Panc1 (cell line): ENCODE data around the gene SLC27A5. TPM values are rescaled to one million over a fixed set of nuclear protein-coding genes. Genes with fewer than 3 reads are reported as not detected.
A peak's percentile ranks its signal among the peaks of the same experiment; 100 is the strongest.

Experiments used
- ATAC-seq: fragments of 200-7000 bp; cut with Tn5 transposase; 2 replicates; pipeline ENCODE4 v1.9.1; 2020; ENCODE audit warnings: mild to moderate bottlenecking, moderate library complexity
- BruUV-seq: library from RNA; stranded (reverse); fragments of 400-500 nt; replicated peaks from 2 replicates; lab custom pipeline; 2021; lab: Mats Ljungman, UMichigan
- CTCF ChIA-PET: fragments of 300-600 bp; sonication (Branson Sonifier 250); formaldehyde crosslinking; loops from one replicate; lab custom pipeline; 2022; ENCODE audit warnings: antibody characterized with exemption; lab: Charles Lee
- POLR2A ChIA-PET: fragments of 300-600 bp; sonication (Branson Sonifier 250); formaldehyde crosslinking; loops from one replicate; lab custom pipeline; 2022; ENCODE audit warnings: antibody characterized with exemption; lab: Charles Lee
- DNase-seq: peaks from one replicate; pipeline ENCODE4 v3.0.0-alpha.2; 2010; ENCODE audit warnings: low read depth, low spot score
- H3K27ac ChIP-seq: 2 replicates; pipeline ENCODE4 v1.5.1; 2011; ENCODE audit warnings: mild to moderate bottlenecking, low read length, inconsistent platforms
- H3K27me3 ChIP-seq: fragments of 200-500 bp; sonication (Bioruptor generic); 2 replicates; pipeline ENCODE4 v1.6.0; 2014; ENCODE audit warnings: low read length, inconsistent platforms; ENCODE audit not compliant: control insufficient read depth, insufficient read depth
- H3K36me3 ChIP-seq: fragments of 200-500 bp; sonication (Bioruptor generic); 2 replicates; pipeline ENCODE4 v1.5.1; 2014; ENCODE audit warnings: inconsistent platforms, mild to moderate bottlenecking, low read length, moderate library complexity; ENCODE audit not compliant: control insufficient read depth, insufficient read depth
- H3K4me1 ChIP-seq: 2 replicates; pipeline ENCODE4 v1.5.1; 2011; ENCODE audit warnings: inconsistent platforms, mild to moderate bottlenecking, low read length, moderate library complexity; ENCODE audit not compliant: control insufficient read depth, insufficient read depth
- H3K4me3 ChIP-seq, 2 experiments: 2 replicates each; pipeline ENCODE4 v1.5.1; 2011 to 2012; ENCODE audit warnings: low read depth in 2 of 2, low read length in 2 of 2, mild to moderate bottlenecking in 2 of 2, inconsistent platforms in 1 of 2, moderate library complexity in 1 of 2
- H3K9me3 ChIP-seq: fragments of 200-500 bp; sonication (Bioruptor generic); 2 replicates; pipeline ENCODE4 v1.5.1; 2014; ENCODE audit warnings: low read depth, mild to moderate bottlenecking, inconsistent platforms, low read length, moderate library complexity; ENCODE audit not compliant: control insufficient read depth, insufficient read depth
- CTCF ChIP-seq: fragments of 450-650 bp; IDR thresholded peaks from 2 replicates; pipeline ENCODE4 v1.5.1; 2017; ENCODE audit warnings: mild to moderate bottlenecking
- POLR2AphosphoS5 ChIP-seq: IDR thresholded peaks from 2 replicates; pipeline ENCODE4 v1.6.1; 2012; ENCODE audit warnings: mild to moderate bottlenecking, low read depth, low read length, moderate library complexity
- REST ChIP-seq, 2 experiments: IDR thresholded peaks; 2 replicates each; pipeline ENCODE4 v1.6.1; 2011 to 2012; ENCODE audit warnings: low read depth in 2 of 2, control low read depth in 1 of 2, low read length in 1 of 2, mild to moderate bottlenecking in 1 of 2, moderate library complexity in 1 of 2; ENCODE audit not compliant: insufficient read depth in 1 of 2
- SIN3A ChIP-seq: IDR thresholded peaks from 2 replicates; pipeline ENCODE4 v1.6.1; 2012; ENCODE audit warnings: low read depth, mild to moderate bottlenecking, low read length, moderate library complexity, borderline replicate concordance; ENCODE audit not compliant: insufficient read depth
- TCF7L2 ChIP-seq: IDR thresholded peaks from 2 replicates; pipeline ENCODE4 v1.6.1; 2011; ENCODE audit warnings: mild to moderate bottlenecking, low read depth, low read length, inconsistent platforms
- in situ Hi-C: cut with HindIII; loops from 2 replicates; pipeline ENCODE4 v1.10.0; 2016; ENCODE audit warnings: low sequenced_read_pairs, low pct_unique_long_range_greater_than_20kb
- intact Hi-C: fragments of 100-400 bp; cut with micrococcal nuclease; formaldehyde crosslinking; loops from one replicate; pipeline ENCODE4 v1.10.0; 2022; ENCODE audit not compliant: unreplicated experiment
- total RNA-seq: library from RNA; stranded (reverse); gene quantifications from one replicate; pipeline ENCODE4 v1.2.1, GENCODE V29; 2021; ENCODE audit not compliant: unreplicated experiment

Gene SLC27A5
- total RNA-seq, 1 experiment from 2014 or later, result 10.7 TPM

- in situ Hi-C loops, result no loop called here
- H3K4me3 ChIP-seq, result no peak overlapping the region
Measured at GRCh38 chr19:58513213-58513693, 1.5 kb upstream of the SLC27A5 start.

More at GRCh38 chr19:58513213-58513693, 1.5 kb upstream of the SLC27A5 start:
- no peak for DNase-seq
- intact Hi-C loops, result no loop called here
- TF ChIP-seq TCF7L2 (no peak), REST (IDR thresholded peaks at IDR 0.05; ENCODE audit: insufficient read depth in 1 of 2, low read depth in 2 of 2, low read length in 1 of 2) (no peak), CTCF (no peak), SIN3A (no peak), POLR2AphosphoS5 (no peak)
- H3K27me3 ChIP-seq, result no peaks in the 10 kb centered on the region
- H3K27ac ChIP-seq, result peak overlapping the region; percentile 82
- CTCF ChIA-PET, result interaction anchor here (0.5 to 0.6 kb wide), 2 partner anchors 8 to 692 kb away, joined by 5 to 6 read pairs; no protein-coding TSS in a partner anchor
- no TSS peak for BruUV-seq
- POLR2A ChIA-PET, result interaction anchor here (0.6 to 1.0 kb wide), 3 partner anchors 19 to 40 kb away, joined by 3 to 4 read pairs (median 3); partner anchors contain the start of gene TRIM28
- no peaks in the 10 kb centered on the region for H3K9me3 ChIP-seq
- H3K4me1 ChIP-seq, result peaks cover 22% of the 10 kb centered on the region
- ATAC-seq, result peak; percentile 1
- H3K36me3 ChIP-seq, result peaks cover 3% of the 10 kb centered on the region; the same call in 1 of the 2 replicates
